NCI-H345 (cell line): ENCODE data around the gene MGLL.

Experiments used
- DNase-seq: peaks from one replicate; lab custom pipeline; 2025; lab: John Stamatoyannopoulos, UW

MGLL gene

DNA sequence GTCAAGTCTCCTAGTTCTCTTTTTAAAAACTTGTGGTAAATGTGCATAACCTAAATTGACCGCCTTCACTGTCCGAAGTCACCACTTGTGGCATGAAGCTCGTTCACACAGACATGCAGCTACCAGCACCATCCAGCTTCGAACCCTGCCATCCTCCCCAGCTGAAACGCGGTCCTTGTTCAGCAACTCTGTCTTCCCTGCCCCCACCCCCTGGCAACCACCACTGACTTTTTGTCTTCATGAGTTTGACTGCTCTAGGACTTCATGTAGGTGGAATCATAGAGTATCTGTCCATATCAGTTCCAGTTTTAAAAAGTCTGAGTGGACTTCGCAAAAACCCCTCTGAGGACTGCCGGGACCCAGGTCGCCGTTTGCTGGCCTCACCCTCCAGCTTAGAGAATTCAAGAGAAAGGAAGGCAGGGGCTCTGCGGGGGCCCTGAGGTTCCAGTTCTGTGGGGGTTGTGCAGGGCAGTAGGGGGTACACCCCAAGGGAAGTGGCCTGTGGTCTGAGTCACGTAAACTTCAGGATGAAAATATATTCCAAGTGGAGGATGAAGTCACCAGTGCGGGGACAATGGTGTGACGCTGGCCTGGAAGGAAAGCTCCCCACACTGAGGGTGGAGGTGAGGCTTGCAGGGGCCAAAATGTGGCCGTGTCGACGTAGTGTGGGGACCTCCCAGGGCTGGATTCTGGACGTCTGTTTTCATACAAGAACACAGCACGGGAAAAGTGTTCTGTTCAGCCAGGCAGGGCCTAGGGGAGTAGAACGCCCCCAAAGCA, 82.0 kb downstream of the MGLL start:
- DNase-seq, result no peak

DNA sequence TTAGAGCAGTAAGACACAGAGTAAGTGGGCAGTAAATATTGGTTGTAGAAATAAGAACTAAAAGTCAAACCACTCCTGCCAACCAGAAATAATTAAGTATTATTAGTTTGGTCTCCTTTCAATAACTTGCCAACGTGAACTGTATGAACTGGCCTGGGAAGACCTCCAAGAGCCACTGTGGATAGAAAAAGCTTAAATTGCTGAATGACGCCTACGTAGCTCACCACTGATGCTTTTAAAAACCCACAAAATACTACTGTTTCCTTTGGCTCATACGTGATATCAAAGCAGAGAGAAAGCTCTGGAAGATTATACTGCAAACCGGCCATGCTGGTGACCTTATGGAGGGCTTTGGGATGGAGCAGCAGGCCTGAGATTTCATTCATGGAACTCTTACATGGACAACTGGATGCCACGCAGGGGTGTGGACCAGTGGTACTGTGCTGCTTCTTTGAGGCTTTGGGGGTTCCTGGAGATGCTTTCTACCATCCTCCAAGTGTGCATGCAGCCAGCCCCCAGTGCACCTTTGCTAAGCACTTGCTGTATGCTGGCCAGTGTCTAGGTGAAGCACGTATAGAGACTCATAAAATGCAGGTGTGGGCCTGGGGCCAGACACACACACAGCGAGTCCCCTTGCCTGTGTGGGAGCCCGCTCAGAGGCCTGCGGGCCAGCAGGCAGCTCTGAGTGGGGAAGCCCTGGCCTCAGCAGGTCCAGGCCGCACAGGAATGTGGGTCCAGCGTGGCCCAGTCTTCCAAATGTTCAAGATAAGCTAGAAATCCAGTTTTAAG, 82.8 kb downstream of the MGLL start:
- DNase-seq, result no peak

DNA sequence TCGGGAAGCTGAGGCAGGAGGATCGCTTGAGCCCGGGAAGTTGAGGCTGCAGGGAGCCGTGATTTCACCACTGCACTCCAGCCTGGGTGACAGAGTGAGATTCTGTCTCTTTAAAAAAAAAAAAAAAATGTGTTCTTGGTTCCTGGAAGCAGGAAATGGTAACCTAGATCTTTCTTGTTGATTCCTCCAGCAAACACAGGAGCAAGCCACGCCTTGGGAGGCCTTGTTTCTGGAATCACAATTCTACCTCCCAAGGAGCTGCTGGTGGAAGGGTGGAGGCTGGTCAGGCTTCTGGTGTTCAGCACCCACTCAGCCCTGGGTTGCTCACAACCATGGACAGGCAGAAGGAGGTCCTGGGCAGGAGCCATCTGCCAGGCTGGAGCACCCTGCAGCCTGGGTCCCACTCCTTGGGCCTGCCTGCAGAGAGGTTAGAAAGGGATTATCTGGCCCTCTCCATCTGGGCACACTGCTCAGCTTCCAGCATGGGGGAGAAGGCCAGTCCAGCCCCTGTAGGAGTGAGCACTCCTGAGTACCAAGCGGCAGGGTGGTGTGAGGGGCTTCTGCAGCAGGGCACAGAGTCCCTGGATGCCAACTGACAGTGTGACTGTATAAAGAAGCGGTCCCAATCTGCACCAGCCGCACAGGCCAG, 84.0 kb downstream of the MGLL start:
- no peak for DNase-seq

DNA sequence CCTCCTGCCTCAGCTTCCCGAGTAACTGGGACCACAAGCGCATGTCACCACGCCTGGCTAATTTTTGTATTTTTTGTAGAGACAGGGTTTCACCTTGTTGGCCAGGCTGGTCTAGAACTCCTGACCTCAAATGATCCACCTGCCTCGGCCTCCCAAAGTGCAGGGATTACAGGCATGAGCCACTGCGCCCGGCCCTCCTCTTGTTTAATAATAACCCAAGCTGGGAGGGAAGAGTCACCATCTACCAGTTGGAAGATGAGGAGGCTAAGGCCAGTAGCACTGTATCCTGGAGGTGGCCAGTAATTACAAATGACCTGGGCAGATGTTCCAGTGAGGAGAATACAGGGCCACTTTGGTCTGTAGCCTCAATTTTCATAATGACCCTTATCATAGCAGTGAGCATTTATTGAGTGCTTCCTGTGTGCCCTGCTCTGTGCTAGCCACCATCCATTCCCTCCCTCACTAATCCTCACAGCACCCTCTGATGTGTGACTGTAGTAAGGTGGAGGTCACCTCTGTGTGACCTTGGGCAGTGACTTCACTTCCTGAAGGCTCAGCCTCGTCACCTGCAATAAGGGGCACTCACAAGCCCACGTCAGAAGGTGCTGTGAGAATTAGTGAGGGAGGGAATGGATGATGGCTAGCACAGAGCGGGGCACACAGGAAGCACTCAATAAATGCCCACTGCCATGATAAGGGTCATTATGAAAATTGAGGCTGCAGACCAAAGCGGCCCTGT, 85.3 kb downstream of the MGLL start:
- no peak for DNase-seq

DNA sequence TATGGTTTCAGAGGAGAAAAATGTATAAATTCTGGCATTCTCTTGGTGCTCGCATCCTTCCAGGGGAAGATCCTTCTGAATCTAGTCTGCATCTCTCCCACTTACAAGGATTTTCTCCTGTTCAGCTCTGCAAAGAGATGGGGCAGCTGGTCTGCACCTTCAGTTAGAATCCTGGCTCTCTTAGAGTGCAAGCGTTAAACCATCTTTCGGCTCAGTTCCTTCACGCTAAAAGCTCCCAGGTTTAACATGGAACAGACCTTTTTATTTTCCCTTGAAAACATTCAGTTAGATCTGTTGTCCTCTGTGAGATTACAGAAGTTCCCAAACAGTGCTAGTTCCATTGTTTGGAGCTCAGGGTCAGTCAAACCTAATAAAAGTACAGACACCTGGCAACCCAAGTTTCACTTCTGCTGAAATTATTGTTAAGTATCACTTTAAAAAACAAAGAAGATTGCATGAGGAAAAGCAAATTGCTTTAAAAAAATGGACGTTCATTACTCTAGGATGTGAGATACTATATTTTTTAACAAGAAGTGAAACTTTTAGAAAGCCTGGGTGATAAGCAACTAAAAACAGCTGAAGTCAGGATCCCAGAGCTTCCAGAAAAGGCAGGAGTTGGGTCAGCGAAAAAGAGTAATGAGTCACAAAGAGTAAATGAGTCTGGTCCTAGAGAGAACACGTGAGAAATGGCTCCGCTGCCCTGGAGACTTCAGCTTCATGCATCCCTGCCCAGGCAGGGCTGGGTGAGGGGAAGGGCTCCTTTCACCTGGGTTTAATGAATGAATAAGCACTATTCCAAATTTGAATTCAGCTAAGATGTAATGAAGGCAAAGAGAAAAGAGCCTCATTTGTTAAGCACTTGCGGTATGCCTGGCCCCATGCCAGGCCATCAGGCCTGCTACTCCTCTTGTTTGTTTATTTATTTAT, 86.3 kb downstream of the MGLL start:
- no peak for DNase-seq

DNA sequence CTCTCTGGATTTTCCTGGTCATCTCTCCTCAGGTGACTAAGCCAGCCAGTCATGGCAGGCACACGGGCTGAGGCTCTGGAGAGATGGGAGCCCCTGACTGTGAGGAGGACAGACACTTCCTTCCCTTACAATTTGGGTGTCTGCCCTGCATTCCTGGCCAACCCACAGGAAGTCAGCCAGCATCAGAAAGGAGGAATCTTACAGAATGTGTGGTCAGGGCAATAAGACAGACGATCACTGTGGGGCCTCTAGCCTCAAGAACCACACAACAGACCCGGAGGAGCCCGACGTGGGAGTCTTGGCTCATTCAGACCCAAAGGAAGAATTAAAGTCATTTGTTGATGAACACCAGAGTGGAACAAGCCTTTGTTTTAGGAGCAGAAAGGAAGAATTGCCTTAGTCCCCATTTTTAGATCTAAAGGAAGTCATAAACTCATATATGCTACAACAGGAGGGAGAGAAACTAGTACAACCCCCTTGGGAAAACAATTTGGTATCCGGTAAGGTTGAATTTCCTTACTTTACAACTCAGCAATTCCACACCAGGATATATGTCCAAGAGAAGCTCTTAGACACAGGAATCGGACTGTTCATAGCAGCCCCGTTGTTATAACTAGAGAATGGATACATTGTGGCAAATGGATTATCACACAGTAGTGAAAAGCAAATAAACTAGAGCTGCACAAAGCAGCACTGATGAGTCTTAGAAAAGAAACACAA, 87.4 kb downstream of the MGLL start:
- DNase-seq, result no peak

DNA sequence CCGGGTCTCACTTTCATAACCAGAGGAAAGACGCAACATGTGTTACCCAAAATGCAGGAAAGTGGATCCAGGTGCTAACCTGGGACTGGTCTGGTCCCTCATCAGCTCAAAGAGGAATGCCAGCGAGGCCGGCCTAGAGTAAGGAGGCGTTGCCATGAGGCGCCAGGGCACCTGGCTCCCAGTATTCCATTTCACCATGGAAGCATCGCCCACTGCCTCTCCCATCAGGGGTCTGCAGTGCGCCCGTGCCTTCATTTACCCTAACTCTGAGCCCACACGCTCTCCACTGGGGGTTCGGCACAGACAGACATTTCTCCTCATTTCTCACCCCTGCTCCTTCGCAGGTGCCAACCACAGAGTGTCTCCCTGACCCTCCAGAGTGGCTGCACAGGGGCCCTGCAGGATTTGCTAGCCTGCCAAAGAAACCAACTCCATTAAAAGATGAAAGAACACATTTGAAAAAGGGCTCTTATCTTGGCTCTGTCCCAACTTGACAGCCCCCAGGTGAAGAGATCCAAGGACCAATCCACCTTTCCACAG, 88.1 kb downstream of the MGLL start:
- no peak for DNase-seq

DNA sequence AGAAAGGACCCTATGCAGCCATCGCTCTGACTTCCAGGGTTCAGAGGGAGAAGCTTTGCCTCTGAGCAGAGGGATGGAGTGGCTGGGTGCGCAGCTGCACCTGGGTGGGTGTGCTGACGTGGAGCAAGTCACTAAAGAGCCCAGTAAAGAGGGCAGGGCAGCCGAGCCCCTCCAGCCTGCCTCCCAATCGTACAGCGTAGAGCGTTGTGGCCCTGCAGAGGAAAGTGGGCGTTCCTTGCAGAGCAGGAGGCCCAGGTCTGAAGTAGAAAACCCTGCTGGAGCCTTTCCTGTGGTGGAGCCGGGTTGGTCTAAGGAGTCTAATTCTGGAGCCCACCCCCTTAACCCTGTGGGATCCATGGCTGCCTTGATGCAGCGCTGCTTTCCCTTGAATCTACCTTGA, 88.5 kb downstream of the MGLL start:
- no peak for DNase-seq

DNA sequence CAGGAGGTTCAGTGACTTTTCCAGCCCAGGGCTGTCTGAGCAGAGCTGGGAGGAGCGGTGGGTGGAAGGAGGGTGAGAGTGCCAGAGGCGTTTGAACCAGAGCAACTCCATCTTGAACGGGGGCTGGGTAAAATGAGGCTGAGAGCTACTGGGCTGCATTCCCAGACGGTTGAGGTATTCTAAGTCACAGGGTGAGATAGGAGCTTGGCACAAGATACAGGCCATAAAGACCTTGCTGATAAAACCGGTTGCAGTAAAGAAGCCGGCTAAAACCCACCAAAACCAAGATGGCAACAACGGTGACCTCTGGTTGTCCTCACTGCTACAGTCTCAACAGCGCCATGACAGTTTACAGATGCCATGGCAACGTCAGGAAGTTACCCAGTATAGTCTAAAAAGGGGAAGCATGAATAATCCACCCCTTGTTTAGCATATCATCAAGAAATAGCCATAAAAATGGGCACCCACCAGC, 89.4 kb downstream of the MGLL start:
- no peak for DNase-seq

DNA sequence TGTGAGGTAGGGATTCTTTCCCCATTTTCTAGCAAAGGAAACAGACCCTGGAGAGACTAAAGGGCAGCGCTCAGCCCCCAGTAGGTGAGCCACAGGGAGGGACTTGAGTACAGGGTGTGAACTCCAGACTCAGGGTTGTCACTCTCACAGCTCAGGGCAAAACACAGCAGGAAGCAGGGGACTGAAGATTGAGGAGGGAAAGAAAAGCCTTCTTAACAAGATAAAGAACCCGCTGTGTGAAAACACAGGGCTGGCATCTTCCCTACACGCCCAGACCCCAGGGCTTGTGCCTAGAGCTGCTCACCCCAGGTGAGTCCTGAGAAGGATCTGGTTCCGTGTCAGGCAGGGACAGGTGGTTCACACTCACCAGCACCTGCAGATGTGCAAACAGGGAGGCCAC, 90.0 kb downstream of the MGLL start:
- DNase-seq, result no peak

DNA sequence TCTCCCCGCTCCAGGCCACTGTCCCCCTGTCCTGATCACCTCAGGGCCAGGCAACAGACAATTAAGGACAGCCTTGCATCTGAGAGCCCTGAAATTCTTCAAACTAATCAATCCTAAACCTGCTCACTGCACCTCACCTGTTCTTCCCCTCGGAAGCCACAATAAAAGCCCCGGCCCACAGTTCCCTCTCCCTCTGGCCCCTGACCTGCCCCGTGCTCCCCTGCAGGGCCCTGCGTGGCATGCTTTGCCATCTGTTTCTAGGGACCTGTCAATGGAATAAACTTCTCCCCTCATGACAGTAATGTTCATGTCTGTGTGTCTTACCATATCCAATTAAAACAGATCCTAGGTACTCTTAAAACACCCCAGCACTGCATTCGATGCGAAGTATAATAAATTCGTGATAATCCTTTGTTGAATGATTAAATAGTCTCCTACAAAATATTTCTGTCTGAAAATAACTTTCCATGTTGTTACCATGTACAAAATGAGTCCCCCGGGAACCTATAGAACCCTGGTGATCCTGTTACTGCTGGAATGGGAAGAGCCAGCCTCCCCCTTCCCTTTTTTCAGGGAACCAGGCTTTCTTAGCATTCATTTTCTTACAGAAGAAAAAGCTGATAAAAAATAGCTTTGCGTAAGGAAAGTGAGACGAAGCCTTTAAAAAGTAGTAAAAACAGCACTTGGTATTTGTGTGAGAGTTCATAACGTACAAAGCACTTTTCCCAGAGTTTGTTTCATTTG, 90.6 kb downstream of the MGLL start:
- no peak for DNase-seq

DNA sequence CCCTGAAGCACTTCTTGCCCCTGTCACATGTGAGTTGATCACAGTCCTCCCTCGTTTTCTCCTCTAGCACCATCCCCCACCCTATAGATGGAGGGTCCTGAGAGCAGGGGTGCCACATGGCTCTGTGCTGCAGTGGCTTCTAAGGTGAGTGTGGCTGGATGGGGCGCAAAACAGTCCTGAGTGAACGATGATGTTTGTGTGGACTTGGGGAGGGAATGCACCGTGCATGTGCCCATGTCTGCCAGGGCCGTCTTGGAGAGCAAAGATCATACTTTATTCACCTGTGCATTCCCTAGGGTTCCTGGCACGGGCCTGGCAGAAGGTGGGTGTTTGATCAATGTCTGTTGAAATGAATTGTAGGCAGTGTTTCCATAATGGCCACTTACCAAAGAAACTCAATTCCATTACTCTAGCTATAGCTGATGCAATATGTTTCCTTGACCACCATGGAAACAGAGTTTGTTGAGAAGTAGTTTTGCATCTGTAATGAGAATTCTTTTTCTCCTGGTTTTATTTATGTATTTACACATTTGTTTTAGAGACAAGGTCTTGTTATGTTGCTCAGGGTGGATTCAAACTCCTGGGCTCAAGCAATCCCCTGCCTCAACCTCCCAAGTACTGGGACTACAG, 91.5 kb downstream of the MGLL start:
- DNase-seq, result no peak

DNA sequence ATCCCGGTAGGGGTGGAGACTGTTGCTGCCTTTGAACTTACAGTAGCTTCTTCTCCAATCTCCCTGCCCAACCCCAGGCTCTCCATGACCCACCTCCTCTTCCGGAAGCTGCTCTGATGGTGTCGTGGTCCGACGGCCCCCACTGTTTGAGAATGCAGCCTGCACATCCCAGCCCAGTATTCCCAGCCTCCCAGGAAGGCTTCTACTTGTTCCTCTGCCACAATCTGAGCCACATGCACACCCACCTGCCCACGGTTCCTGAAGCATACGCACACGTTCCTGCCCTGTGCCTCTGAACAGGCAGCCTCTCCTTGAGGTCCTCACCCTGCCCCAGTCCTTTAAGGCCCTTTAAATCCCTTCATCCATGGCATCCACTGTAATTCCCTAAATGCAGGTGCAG, 92.1 kb downstream of the MGLL start:
- no peak for DNase-seq

DNA sequence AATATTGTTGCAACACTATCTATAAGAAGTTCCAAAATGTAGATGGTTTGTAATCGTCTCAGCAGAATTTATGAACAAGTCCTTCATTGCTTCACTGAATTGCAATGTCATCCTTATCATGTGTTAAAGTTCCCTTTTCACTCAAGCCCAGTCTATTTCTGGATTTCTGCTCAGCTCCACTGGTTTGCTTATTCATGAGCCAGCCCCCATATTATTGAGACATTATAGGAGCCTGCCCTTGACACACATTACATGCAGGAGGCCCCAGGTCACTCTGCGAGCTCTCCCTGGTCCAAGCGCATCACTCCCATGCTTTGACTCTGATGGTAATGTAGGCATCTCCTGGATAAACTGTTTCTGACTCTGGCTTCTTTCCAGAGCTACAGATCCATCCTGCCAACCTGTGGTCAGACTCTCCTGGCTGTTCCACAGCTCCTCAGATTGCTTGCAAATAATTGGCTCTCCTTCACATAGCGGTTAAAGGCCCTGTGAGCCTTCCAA, 92.7 kb downstream of the MGLL start:
- DNase-seq, result no peak

DNA sequence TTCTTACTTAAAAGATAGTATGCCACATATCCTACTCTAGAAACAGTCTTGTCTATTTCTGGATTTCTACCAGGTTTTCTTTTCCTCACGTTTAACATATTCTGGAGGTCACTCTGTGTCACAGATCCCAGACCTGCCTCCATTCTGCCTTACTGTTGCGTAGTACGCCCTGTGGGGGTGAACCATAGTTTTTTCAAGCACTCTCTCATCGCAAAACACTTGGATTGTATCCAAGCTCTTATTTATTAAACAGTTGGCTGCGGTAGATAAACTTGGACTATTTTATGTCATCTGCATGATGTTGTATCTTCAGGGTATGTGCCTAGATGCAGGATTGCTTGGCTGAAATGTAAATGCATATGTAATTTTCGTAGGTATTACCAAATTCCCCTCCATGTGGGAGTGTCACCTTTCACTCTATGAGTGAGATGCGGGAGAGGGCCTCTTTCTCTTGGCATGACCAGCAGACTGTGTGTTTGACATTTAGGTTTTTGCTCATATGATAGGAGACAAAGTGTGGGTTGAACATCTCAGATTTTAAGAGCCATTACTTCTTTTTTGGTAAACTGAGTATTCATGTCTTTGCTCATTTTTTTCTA, 93.8 kb downstream of the MGLL start:
- DNase-seq, result peak; percentile 24

DNA sequence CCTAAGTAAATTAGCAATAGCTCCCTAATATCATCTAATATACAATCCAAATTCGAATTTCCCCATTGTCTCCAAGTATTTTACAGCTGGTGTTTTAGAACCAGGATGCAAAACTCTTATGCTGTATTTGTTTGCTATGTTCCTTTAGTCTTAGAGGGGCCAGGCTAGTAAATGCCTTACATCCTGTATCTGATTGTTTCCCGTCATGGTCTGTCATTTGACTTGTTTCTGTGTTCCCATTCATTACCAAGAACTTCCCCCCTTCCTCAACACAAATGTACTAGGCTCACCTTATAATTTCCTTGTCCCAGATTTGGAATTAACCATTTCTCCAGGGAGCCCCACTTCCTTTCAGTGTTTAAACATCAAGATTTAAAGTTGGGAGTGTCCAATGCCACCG, 95.4 kb downstream of the MGLL start:
- no peak for DNase-seq

DNA sequence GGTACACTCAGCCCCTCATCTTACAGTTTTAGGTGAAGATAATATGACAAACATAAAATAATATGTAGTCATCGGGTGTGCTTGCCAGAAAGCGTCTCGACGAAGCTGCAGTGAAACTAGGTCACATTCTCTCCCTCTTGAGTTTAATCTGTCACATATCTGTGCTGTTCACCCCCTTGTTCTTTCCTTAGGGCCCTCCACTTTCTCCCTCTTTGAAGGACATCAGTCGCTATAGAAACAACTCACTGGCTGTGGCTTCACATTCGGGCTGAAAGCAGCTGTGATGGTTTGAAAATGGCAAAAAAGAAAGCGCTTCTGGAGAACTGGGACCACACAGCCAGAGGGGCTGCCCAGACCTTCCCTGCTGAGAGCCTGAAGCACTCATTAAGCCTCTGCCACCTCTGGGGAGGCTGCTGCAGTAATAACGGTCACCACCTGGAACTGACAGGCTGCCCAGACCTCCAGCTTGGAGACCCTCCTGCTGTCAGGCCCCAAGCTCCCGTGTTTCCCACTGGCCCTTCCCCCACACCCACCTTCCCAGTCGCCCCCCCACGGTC, 99.2 kb downstream of the MGLL start:
- DNase-seq, result peak; percentile 15
